Stomach (tissue), 9 donors: ENCODE measurements around the gene PEMT. TPM values are rescaled to one million over a fixed set of nuclear protein-coding genes. Genes with fewer than 3 reads are reported as not detected.
A peak's percentile ranks its signal among the peaks of the same experiment; 100 is the strongest.

ENCODE experiments used
- DNase-seq, 2 donors: peaks; one replicate each; pipeline versions ENCODE4 v3.0.0 to v3.0.0-alpha.2; 2013 to 2019
- H3K27ac ChIP-seq, 5 donors: fragments of 200-600 bp in 4 of 5; sonication (generic) in 4 of 5; one replicate each; pipeline ENCODE4 v1.5.1; 2013 to 2019; ENCODE audit warnings: mild to moderate bottlenecking in 1 of 5, moderate library complexity in 1 of 5
- H3K27me3 ChIP-seq, 3 donors: fragments of 200-600 bp; sonication (generic); one replicate each; pipeline ENCODE4 v1.5.1; 2017 to 2019; ENCODE audit warnings: mixed run types in 1 of 3
- H3K36me3 ChIP-seq, 4 donors: fragments of 200-600 bp; sonication (generic); 1 replicate in 3 of 4; 2 replicates in 1 of 4; pipeline ENCODE4 v1.5.1; 2016 to 2019
- H3K4me1 ChIP-seq, 4 donors: fragments of 200-600 bp; sonication (generic); one replicate each; pipeline ENCODE4 v1.5.1; 2016 to 2019
- H3K4me3 ChIP-seq, 4 donors: fragments of 200-600 bp; sonication (generic) in 3 of 4; one replicate each; pipeline ENCODE4 v1.5.1; 2016 to 2019; ENCODE audit warnings: mild to moderate bottlenecking in 1 of 4
- H3K9me3 ChIP-seq, 4 donors: fragments of 200-600 bp; sonication (generic); one replicate each; pipeline ENCODE4 v1.5.1; 2016 to 2019
- CTCF ChIP-seq, 7 experiments: fragments of 450-650 bp in 4 of 7; fragments of 200-600 bp in 3 of 7; sonication (generic) in 3 of 7; IDR thresholded peaks; one replicate each; pipeline ENCODE4 v1.5.1; 2016 to 2019; ENCODE audit warnings: antibody characterized with exemption in 7 of 7, control low read depth in 2 of 7, mild to moderate bottlenecking in 1 of 7
- EP300 ChIP-seq: sonication (generic); formaldehyde crosslinking; IDR thresholded peaks from one replicate; pipeline ENCODE4 v1.6.1; 2017; ENCODE audit warnings: antibody characterized with exemption
- POLR2A ChIP-seq, 4 donors: fragments of 450-650 bp; IDR thresholded peaks; one replicate each; pipeline ENCODE4 v1.6.1; 2016; ENCODE audit warnings: antibody characterized with exemption in 4 of 4, control low read depth in 2 of 4, mild to moderate bottlenecking in 1 of 4, moderate library complexity in 1 of 4
- POLR2AphosphoS5 ChIP-seq, 3 donors: sonication (generic); formaldehyde crosslinking; IDR thresholded peaks; one replicate each; pipeline ENCODE4 v1.6.1; 2016; ENCODE audit warnings: antibody characterized with exemption in 3 of 3
- WGBS, 5 donors: extraction: QIAGEN DNeasy Blood & Tissue Kit in 3 of 5; methylation state at CpG; one replicate each; pipeline versions ENCODE4 v1.1.5 to v1.1.7; 2013 to 2018; 5-methylcytosine and 5-hydroxymethylcytosine counted together
- intact Hi-C: fragments of 100-400 bp; cut with DNase I; formaldehyde crosslinking; loops from one replicate; pipeline ENCODE4 v1.15.1; 2023; ENCODE audit warnings: low total_unique reads
- polyA plus RNA-seq, 3 donors: library from polyadenylated mRNA; stranded (reverse); fragments of 200-250 nt; gene quantifications; one replicate each; pipeline ENCODE4 v1.2.3, GENCODE V29; 2013
- total RNA-seq, 5 donors: library from RNA; depleted of rRNA; stranded (reverse); fragments of >200 nt; gene quantifications; one replicate each; pipeline versions ENCODE4 v1.1.0 to v1.2.3, GENCODE V29; 2014 to 2016
- donor health status: healthy with polysubstance abuse.
- donor health status: Bipolar disorder and iron deficiency.
- donor health status: healthy.

PEMT gene
- total and polyA plus RNA-seq, 8 donors: 7.0 to 44.6 (median 27.0) TPM

- 0% methylated on average over 26 to 47 of the region's 47 CpGs for WGBS, 5 donors
- TF ChIP-seq EP300 (no peak), POLR2A (IDR thresholded peaks at IDR 0.05) (no peak), POLR2AphosphoS5 (IDR thresholded peaks at IDR 0.05) (peak; percentile 81 to 97 (median 90)), CTCF (IDR thresholded peaks at IDR 0.05) (no peak)
- H3K9me3 ChIP-seq: no peaks in the 10 kb centered on the region
- peaks cover 0 to 12% (median 8%) of the 10 kb centered on the region in 4 donors for H3K36me3 ChIP-seq
- intact Hi-C loops: no loop called here
- no peaks in the 10 kb centered on the region for H3K27me3 ChIP-seq
- peak; percentile 94 to 98 for DNase-seq
- peak within 1 kb of the TSS; percentile 90 to 99 (median 93) for H3K27ac ChIP-seq
- H3K4me1 ChIP-seq: peaks cover 24 to 55% (median 45%) of the 10 kb centered on the region in 4 donors
- H3K4me3 ChIP-seq: peak within 1 kb of the TSS; percentile 84 to 92 (median 91)
These were observed 114.5 kb downstream of the PEMT start, which contains the start of gene MED9 for GRCh38 chr17:17476865-17477467. TSS of gene MED9 (plus strand) at chr17:17477000. CDS start at chr17:17477042, 42 bp downstream.

- TF ChIP-seq CTCF (IDR thresholded peaks at IDR 0.05): no peak
- no peak for TF ChIP-seq POLR2A (IDR thresholded peaks at IDR 0.05)
- TF ChIP-seq POLR2AphosphoS5 (IDR thresholded peaks at IDR 0.05): no peak
- no peak for TF ChIP-seq EP300
- H3K4me3 ChIP-seq: no peak overlapping the region
- peaks cover 0 to 4% (median 0%) of the 10 kb centered on the region in 4 donors for H3K36me3 ChIP-seq
- DNase-seq: no peak
- H3K9me3 ChIP-seq: no peaks in the 10 kb centered on the region
- no peak overlapping the region for H3K27ac ChIP-seq
- peaks cover 20 to 30% (median 25%) of the 10 kb centered on the region in 4 donors for H3K4me1 ChIP-seq
- WGBS, 5 donors: 70 to 79% (median 76%) methylated on average over 6 to 7 of the region's 7 CpGs
- peaks cover 0 to 23% (median 4%) of the 10 kb centered on the region in 3 donors for H3K27me3 ChIP-seq
- intact Hi-C loops: no loop called here
These were observed 117.2 kb downstream of the PEMT start for GRCh38 chr17:17474341-17474740.

- no peak for TF ChIP-seq POLR2AphosphoS5 (IDR thresholded peaks at IDR 0.05)
- TF ChIP-seq CTCF (IDR thresholded peaks at IDR 0.05): no peak
- no peak for TF ChIP-seq POLR2A (IDR thresholded peaks at IDR 0.05)
- no peak for TF ChIP-seq EP300
- Histone ChIP-seq H3K36me3 (no peaks in the 10 kb centered on the region), H3K4me1 (peaks cover 2 to 11% (median 6%) of the 10 kb centered on the region in 4 donors), H3K4me3 (no peak overlapping the region), H3K27me3 (peaks cover 0 to 34% (median 4%) of the 10 kb centered on the region in 3 donors), H3K27ac (no peak overlapping the region), H3K9me3 (no peaks in the 10 kb centered on the region)
- intact Hi-C loops: no loop called here
- no peak for DNase-seq
- WGBS, 5 donors: 49 to 63% (median 56%) methylated on average over 8 of the region's 8 CpGs
These were observed 119.1 kb downstream of the PEMT start for GRCh38 chr17:17472333-17472920.

- H3K27ac ChIP-seq: no peak overlapping the region
- peaks cover 0 to 51% (median 4%) of the 10 kb centered on the region in 3 donors for H3K27me3 ChIP-seq
- TF ChIP-seq EP300 (no peak), POLR2A (IDR thresholded peaks at IDR 0.05) (no peak), CTCF (IDR thresholded peaks at IDR 0.05) (no peak)
- intact Hi-C loops: no loop called here
- no peak overlapping the region for H3K4me3 ChIP-seq
- DNase-seq: no peak
- H3K9me3 ChIP-seq: no peaks in the 10 kb centered on the region
- 89 to 98% (median 94%) methylated on average over 2 to 3 of the region's 3 CpGs for WGBS, 5 donors
- no peaks in the 10 kb centered on the region for H3K36me3 ChIP-seq
- no peaks in the 10 kb centered on the region for H3K4me1 ChIP-seq
These were observed 121.5 kb downstream of the PEMT start for GRCh38 chr17:17469996-17470395.
